ENCODE results near the gene SLC38A2. TPM values are rescaled to one million over a fixed set of nuclear protein-coding genes. Genes with fewer than 3 reads are reported as not detected.
A peak's percentile ranks its signal among the peaks of the same experiment; 100 is the strongest.

The SLC38A2 gene
- total RNA-seq, 1 donor from 2014 or later, result 216 TPM

- Mint-ChIP-seq H3K27ac (peak overlapping the region; percentile 38), H3K4me1 (ENCODE audit: low read depth) (peaks cover 35% of the 10 kb centered on the region), H3K9me3 (ENCODE audit: low read depth) (no peaks in the 10 kb centered on the region), H3K36me3 (ENCODE audit: insufficient read depth) (peaks cover 57% of the 10 kb centered on the region), H3K4me3 (ENCODE audit: low read depth) (no peak overlapping the region), H3K27me3 (no peaks in the 10 kb centered on the region)
- TF ChIP-seq CTCF (IDR thresholded peaks at IDR 0.05; ENCODE audit: unreplicated experiment), result no peak
- DNase-seq (ENCODE audit: low spot score, unreplicated experiment), result no peak
Observed at GRCh38 chr12:46361667-46362034, 10.9 kb downstream of the SLC38A2 start.

GRCh38 chr12:46360908-46361666 is 11.5 kb downstream of the SLC38A2 start:
- TF ChIP-seq CTCF (IDR thresholded peaks at IDR 0.05; ENCODE audit: unreplicated experiment), result no peak
- H3K36me3 Mint-ChIP-seq (ENCODE audit: insufficient read depth), result peaks cover 57% of the 10 kb centered on the region
- no peaks in the 10 kb centered on the region for H3K27me3 Mint-ChIP-seq
- no peak overlapping the region for H3K27ac Mint-ChIP-seq
- H3K9me3 Mint-ChIP-seq (ENCODE audit: low read depth), result no peaks in the 10 kb centered on the region
- H3K4me3 Mint-ChIP-seq (ENCODE audit: low read depth), result no peak overlapping the region
- no peak for DNase-seq (ENCODE audit: low spot score, unreplicated experiment)
- peaks cover 32% of the 10 kb centered on the region for H3K4me1 Mint-ChIP-seq (ENCODE audit: low read depth)

GRCh38 chr12:46360370-46360769 is 12.2 kb downstream of the SLC38A2 start:
- no peak overlapping the region for H3K4me3 Mint-ChIP-seq (ENCODE audit: low read depth)
- no peak overlapping the region for H3K27ac Mint-ChIP-seq
- DNase-seq (ENCODE audit: low spot score, unreplicated experiment), result no peak
- no peaks in the 10 kb centered on the region for H3K27me3 Mint-ChIP-seq
- peaks cover 52% of the 10 kb centered on the region for H3K36me3 Mint-ChIP-seq (ENCODE audit: insufficient read depth)
- no peaks in the 10 kb centered on the region for H3K9me3 Mint-ChIP-seq (ENCODE audit: low read depth)
- no peak for TF ChIP-seq CTCF (IDR thresholded peaks at IDR 0.05; ENCODE audit: unreplicated experiment)
- H3K4me1 Mint-ChIP-seq (ENCODE audit: low read depth), result peaks cover 26% of the 10 kb centered on the region

GRCh38 chr12:46359667-46360280 is 12.8 kb downstream of the SLC38A2 start:
- Mint-ChIP-seq H3K36me3 (ENCODE audit: insufficient read depth) (peaks cover 48% of the 10 kb centered on the region), H3K9me3 (ENCODE audit: low read depth) (no peaks in the 10 kb centered on the region), H3K4me1 (ENCODE audit: low read depth) (peaks cover 24% of the 10 kb centered on the region), H3K27ac (no peak overlapping the region), H3K4me3 (ENCODE audit: low read depth) (no peak overlapping the region), H3K27me3 (no peaks in the 10 kb centered on the region)
- TF ChIP-seq CTCF (IDR thresholded peaks at IDR 0.05; ENCODE audit: unreplicated experiment), result no peak
- DNase-seq (ENCODE audit: low spot score, unreplicated experiment), result no peak

GRCh38 chr12:46358791-46359666 is 13.5 kb downstream of the SLC38A2 start:
- no peak for TF ChIP-seq CTCF (IDR thresholded peaks at IDR 0.05; ENCODE audit: unreplicated experiment)
- H3K27me3 Mint-ChIP-seq, result no peaks in the 10 kb centered on the region
- H3K4me1 Mint-ChIP-seq (ENCODE audit: low read depth), result peaks cover 25% of the 10 kb centered on the region
- peaks cover 44% of the 10 kb centered on the region for H3K36me3 Mint-ChIP-seq (ENCODE audit: insufficient read depth)
- no peak overlapping the region for H3K4me3 Mint-ChIP-seq (ENCODE audit: low read depth)
- no peak overlapping the region for H3K27ac Mint-ChIP-seq
- no peaks in the 10 kb centered on the region for H3K9me3 Mint-ChIP-seq (ENCODE audit: low read depth)
- DNase-seq (ENCODE audit: low spot score, unreplicated experiment), result no peak

Measured in progenitor cell of endocrine pancreas (in vitro differentiated cells).